GM20000 (cell line): Measurements from ENCODE around the gene ANKRD34B.
"Not testable (repeated sequence)": the region's sequence is repeated elsewhere in the genome, so short reads cannot be mapped to it uniquely, and the experiment has no call there.

ENCODE experiments used
- DNase-seq: peaks from one replicate; pipeline ENCODE4 v3.0.0; 2012; ENCODE audit warnings: low spot score
- CTCF ChIP-seq: IDR thresholded peaks from 2 replicates; pipeline ENCODE4 v1.5.1; 2012; ENCODE audit warnings: mild to moderate bottlenecking, control low read depth; ENCODE audit errors: extremely low read depth, missing control alignments

Gene ANKRD34B

GRCh38 chr5:80590766-80591165 is 20.7 kb upstream of the ANKRD34B start:
- TF ChIP-seq CTCF, result no peak
- DNase-seq, result no peak

DNA sequence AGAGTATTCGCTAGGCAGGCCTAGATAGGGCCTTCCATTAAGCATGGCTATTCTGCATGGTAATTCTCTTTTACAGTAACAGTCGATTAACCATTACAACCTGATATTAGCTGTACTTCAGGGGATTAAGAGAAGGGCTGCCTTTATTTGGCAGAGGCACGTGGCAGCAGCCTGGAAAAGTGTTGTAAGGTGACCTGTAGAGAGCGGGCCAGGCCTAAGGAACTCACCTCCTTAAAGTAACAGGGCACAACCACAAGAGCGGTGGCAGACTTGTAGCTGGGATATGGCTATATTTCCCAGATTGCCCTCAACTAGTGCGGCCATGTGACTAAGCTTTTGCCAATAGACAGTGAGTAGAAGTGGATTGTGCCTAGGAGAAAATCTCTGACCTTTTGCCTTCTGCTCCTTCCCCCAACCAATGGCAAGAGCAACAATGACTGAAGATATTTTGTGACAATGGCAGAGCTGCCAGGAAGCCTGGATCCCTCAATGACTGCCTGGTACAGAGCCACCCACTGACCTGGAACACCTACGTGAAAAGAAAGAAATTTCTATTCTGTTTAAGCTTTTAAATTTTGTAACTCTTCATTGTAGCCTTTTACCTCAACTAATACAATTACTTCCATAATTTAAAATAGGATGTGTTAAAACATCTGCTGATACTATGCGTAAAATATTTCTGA is 18.9 kb upstream of the ANKRD34B start:
- TF ChIP-seq CTCF, result no peak
- DNase-seq, result no peak

- TF ChIP-seq CTCF, result no peak
- DNase-seq, result no peak
Measured at GRCh38 chr5:80584770-80585169, 14.7 kb upstream of the ANKRD34B start.

DNA sequence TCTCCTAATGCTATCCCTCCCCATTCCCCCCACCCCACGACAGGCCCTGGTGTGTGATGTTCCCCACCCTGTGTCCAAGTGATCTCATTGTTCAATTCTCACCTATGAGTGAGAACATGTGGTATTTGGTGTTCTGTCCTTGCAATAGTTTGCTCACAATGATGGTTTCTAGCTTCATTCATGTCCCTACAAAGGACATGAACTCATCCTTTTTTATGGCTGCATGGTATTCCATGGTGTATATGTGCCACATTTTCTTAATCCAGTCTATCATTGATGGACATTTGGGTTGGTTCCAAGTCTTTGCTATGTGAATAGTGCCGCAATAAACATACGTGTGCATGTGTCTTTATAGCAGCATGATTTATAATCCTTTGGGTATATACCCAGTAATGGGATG is 10.2 kb upstream of the ANKRD34B start:
- DNase-seq, result not testable (repeated sequence)

DNA sequence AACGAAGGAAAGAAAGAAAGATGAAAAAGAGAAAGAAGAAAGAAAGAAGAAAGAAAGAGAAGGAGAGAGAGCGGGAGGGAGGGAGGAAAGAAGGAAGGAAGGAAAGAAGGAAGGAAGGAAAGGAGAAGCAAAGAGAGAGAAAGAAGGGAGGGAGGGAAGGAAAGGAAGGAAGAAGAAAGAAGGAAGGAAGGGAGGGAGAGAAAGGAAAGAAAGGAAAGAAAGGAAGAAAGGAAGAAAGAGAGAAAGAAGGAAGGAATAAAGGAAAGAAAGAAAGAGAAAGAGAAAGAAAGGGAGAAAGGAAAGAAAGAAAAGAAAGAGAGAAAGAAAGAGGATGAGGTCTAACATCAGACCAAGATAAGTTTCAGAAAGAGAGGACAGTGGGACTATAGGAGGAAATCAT is 9.0 kb upstream of the ANKRD34B start:
- DNase-seq, result no peak
- no peak for TF ChIP-seq CTCF

DNA sequence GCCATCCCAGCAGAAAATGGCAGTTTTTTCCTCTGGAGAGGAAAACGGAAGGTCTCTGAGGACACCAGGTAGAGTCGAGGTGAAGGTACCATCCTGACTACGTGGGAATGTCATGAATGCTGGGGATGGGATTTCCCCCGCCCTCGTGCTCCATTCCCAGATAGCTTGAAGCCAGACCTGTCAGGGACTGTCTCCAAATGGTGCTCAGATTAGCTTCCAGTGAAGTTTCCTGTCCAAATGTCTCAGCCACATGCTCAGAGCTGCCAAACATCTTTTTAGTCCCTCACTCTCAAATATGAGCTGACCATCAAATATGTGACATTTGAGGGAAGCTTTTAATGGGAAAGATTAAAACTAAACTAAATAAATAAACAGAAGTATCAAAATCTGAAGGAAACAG is 7.6 kb upstream of the ANKRD34B start:
- DNase-seq, result no peak
- no peak for TF ChIP-seq CTCF

GRCh38 chr5:80576383-80576782 is 6.3 kb upstream of the ANKRD34B start:
- TF ChIP-seq CTCF, result no peak

GRCh38 chr5:80573062-80573461 is 3.0 kb upstream of the ANKRD34B start:
- DNase-seq, result no peak
- TF ChIP-seq CTCF, result no peak

More at GRCh38 chr5:80576383-80576782, 6.3 kb upstream of the ANKRD34B start:
- no peak for DNase-seq
